Measurements from ENCODE around the gene SLC24A3. TPM values are rescaled to one million over a fixed set of nuclear protein-coding genes. Genes with fewer than 3 reads are reported as not detected.

SLC24A3 gene
- total RNA-seq, 1 experiment from 2014 or later = not detected

DNA sequence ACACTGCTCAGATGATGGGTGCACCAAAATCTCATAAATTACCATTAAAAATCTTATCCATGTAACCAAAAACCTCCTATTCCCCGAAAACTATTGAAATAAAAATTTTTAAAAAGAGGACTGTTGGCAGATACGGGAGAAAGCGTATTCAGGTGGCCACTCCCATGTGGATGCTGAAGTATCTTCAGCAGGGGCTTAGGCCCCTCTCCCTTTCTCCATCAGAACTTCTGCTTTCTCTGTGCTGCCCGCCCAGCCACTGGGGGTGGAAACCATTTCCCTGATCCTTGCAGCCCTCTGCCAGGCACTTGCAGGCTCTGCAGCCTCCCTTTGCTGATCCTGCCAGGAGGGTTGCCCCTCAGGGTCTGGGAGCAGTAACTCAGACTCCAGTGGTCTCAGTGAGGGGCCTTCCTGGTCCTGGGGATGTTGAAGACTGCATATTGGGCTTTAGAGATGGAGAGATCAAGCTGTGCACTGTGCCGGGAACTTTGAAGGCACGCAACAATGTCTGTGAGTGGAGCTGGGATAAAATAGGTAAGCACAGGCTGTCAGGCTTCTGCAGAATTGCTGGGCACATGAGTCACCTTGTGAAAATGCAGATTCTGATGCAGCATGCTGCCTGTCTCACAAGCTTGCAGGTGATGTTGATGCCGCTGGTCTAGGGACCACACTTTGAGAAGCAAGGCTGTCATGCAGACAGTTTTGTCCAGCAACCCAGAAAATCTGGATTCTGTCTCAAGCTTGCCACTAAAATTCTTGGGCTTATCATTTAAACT lies 59.6 kb downstream of the SLC24A3 start:
- no peak for DNase-seq (ENCODE audit: low spot score)

DNA sequence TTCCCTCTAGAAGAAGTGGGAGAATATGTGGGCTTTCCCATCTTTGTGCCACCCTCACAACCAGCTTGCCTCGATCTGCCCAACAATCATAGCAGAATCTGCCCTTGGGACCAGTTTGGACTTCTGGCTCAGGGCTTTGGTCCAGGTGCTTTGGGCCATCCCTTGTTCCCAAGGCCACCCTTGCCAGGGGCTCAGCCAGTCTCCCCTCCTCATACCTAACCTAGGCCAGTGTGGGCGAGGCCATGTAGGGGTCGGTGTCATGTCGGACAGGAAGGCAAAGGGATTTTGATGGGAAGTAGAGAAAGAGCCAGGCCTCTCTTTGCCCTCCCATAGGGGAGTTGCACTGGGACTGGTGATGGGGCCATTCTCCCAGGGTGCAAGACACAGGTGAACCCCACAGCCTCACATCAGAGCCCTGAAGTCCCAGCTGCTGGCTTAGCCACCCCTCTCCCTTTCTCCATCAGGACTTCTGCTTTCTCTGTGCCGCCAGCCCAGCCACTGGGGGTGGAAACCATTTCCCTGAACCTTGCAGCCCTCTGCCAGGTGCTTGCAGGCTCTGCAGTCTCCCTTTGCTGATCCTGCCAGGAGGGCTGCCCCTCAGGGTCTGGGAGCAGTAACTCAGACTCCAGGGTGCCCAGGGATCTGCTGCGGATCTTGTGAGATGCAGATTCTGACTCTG lies 60.7 kb downstream of the SLC24A3 start:
- DNase-seq (ENCODE audit: low spot score) = no peak

DNA sequence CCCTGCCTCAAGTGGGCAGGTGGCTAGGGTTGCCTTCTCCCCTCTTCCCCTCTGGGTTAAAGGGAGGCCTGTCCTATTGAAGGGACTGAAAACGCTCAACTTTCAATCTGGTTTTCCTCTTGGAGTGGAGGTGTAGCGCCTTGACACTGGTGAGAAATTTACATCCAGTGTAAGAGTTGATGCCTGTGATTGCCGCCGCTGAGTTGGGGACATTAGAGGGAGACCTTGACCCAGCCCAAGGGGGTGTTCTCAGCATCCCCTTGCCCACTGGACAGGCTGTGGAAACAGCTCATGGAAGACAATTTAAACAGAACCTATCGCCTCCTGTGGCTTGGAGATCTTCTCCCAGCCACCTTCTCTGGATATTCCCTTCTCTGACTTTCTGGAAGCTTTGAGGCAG lies 61.6 kb downstream of the SLC24A3 start:
- DNase-seq (ENCODE audit: low spot score) = no peak

DNA sequence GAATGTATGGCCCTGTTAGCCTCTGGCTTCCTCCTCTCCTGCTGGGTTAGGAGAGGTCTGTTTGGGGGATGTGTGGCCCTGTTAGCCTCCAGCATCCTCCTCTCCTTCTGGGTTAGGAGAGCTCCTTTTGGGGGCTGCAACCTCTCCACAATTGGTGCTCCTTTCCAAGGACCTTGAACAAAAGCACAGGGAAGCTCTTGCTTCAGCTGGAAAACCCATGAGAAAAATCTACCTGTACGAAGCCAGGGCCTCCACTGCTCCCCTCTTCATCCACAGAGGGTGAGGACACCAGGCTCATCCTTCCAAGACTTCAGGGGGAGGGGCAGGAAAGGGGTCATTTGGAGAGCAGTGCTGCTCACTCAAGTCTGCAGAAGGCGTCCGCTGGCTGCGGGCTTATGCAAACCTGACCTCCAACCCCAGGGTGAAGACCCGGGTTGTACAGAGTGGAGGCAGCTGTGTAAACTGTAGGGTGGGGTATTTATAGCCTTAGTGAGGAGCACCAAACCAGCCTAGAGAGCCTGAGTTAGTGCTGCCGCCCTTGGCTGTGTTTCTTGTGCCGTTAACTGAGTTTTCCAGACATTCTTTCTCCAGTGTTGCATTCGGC lies 62.1 kb downstream of the SLC24A3 start:
- DNase-seq (ENCODE audit: low spot score) = no peak

DNA sequence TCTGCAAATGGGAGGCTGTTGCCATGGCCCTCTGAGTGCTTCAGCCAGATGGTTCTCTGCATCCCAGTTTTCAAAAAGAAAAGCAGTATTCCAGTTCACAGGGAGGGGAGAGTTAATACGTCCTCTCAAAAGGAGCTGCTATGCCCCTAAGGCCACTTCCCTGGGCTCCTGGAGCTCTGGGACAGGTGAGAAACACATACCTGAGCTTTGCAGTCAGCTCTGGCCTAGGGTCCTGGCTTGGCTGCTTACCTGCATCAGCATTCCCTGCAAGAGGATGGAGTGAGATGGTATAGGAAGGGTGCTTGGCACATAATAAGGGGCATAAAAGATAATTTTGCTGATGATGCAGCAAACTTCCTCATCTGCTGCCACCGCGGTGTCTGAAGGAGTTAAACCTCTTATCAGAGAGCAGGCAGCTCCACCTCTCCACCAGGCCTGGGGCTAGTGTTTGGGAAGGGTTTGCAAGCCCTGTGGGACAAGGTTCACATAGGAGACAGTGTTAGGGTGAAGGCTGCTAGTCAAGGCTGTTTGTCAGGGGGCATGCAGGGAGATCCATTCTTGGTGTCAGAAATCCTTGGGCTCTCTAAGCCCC lies 62.7 kb downstream of the SLC24A3 start:
- DNase-seq (ENCODE audit: low spot score) = no peak

DNA sequence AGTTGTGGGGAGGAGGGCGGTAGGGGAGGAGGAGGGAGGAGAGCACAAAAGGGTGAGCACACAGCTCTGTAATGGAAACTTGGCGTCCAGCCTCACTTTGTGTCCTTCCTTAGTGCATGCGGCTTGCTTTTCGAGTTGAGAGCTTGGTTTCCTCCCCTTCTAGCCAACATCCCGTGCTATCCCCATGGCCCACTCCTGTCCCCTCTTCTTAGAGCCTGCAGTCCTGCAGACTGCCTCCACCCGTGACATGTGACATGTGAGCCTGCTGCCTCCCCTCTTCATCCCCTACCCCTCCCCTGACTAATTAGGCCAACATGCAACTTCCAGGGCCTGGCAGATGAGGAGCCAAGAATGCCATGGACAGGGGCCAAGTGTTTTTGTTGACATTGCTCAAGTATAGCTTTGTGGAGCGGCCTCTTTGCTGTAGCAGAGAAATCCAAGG lies 63.2 kb downstream of the SLC24A3 start:
- DNase-seq (ENCODE audit: low spot score) = no peak

DNA sequence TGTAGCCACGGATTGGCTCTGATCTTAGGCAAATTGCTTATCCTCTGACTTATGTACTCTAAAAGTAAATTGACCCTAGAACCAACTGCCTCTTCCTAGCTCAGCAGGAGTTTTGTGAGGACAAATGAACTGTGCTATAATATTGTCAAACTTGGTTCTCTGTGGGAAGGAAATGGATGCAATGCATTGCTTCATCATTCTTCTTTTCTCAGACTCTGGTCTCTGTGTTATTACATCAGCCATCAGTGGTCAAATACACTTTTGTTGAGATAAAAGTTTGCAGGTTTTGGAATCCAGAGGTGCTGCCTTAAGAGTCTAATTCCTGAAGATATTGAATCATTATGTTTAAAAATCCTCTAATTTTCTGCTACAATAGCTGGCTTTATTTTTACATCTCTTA lies 64.9 kb downstream of the SLC24A3 start:
- DNase-seq (ENCODE audit: low spot score) = no peak

DNA sequence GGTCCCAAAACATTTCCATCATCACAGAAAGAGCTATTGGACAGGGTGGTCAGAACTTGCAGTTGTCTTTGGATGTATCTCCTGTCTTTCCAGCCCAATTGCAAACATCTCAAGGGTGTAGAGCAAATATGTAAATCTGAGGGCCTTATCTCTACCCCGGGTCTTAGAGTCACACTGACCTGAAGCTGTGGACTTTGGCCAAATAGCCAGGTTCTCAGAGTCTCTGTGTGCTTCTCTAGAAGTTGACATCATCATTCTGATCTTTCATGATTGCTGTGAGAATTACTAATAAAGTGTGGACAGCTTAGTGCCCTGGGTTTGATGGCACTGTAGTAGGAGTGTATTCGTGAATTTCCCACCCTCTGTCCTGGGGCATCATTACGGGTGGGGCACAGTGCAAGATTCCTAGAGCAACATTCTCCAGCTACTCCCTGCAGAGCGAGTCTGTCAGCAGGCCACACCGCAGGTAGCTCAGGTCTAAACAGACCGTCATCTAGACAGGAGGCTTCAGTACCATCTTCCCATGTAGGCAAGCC lies 71.1 kb downstream of the SLC24A3 start:
- DNase-seq (ENCODE audit: low spot score) = no peak

DNA sequence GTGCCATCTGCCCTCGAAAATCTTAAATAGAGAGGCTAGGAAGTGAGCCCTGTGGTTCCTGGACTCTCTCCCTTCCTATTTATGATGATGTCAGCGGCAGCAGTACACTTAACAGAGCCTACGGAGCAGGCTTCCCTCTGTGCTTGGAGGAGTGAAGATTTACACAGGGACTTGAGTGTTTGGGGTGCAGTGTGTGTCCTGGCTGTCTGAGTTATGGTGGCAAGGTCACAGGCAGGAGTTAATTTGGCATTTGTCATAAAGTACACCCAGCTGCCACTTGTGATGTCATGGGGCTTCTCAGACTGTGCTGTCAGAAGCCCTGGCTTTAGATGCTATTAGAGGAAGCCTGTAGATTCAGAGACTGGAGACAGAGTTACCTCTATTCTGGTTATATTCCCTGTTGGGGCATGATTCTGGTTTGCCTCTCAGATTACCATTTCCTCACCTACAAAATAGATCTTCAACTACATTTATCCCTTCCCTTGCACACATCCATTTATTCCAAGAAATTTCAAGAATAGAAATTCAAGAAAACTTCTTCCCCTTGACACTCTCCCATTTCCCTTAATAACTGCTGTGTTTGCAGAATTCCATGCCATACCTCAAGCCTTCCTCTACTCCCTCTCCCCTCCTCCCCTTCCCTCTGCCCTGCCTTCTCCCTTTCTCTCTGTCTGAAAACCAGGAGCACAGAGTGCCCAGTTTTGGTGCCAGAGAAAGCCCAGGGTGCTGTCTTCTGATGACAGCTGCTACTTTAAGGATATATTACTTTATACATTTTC lies 72.1 kb downstream of the SLC24A3 start:
- no peak for DNase-seq (ENCODE audit: low spot score)

DNA sequence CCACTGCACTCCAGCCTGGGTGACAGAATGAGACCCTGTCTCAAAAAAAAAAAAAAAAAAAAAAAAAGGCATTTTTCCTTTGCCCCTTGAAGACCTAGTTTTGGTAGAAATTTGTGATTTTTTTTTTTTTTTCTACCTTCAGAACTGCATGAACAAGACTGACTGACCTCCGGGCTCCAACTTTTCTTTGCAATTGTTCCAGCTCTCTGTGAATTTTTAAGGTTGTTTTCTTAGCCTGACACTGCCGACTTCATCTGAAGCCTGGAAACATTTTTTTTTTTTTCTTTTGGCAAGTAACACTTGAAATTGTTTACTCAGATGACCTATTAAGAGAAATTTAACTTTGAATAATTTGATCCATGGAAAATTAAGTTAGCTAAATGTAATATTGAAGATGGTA lies 73.0 kb downstream of the SLC24A3 start:
- no peak for DNase-seq (ENCODE audit: low spot score)

DNA sequence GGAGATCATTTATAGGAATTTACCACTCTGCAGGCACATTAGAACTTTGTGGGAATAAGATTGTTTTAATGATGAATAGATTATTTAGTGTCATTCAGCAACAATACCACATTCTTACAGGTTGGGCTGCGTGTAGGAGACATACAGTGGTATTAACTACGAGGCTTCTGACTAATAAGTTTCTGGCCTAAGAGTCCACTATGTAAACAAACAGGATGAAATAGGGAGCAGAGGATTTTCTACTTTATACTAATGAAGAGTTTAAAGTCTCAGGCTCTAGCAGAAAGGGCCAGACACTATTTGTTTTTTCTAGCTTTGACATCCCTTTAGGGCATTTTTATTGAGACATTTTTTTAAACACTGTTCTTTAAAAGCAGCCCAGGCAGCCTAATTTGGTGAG lies 75.6 kb downstream of the SLC24A3 start:
- DNase-seq (ENCODE audit: low spot score) = no peak

DNA sequence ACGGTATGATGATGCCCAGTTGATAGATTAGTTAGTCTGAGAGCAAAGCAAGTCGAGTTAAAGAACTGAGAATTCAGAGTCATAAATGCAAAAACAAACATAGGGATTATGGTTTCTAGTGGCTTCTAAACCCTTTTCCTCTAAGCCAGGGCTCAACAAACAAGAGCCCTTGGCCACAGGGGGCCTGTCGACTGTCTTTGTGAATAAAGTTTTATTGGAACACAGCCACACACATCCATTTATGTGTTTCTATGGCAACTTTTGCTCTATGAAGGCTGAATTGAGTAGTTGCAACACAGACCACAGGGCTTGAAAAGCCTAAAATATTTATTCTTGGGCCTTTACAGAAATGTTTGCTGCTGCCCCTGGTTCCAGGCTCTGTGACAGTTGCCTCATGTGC lies 76.2 kb downstream of the SLC24A3 start:
- no peak for DNase-seq (ENCODE audit: low spot score)

DNA sequence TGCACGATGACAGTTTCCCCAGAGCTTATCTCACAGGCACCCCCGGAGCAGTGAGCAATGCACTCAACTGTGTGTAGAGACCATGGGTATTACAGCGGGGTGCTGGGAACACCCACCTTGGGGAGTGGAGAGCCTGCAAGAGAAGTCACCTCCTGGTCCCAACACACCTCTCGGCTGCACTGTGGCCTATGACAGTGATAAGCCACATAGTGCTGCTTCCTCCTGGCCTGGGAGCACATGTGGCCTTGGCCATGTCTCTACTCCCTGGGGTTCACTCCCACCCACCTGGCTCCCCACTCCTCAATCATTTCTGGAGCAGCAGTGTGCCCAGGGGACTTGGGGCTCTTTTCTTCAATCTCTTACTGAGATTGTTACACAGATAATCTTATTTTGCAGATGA lies 77.0 kb downstream of the SLC24A3 start:
- no peak for DNase-seq (ENCODE audit: low spot score)

DNA sequence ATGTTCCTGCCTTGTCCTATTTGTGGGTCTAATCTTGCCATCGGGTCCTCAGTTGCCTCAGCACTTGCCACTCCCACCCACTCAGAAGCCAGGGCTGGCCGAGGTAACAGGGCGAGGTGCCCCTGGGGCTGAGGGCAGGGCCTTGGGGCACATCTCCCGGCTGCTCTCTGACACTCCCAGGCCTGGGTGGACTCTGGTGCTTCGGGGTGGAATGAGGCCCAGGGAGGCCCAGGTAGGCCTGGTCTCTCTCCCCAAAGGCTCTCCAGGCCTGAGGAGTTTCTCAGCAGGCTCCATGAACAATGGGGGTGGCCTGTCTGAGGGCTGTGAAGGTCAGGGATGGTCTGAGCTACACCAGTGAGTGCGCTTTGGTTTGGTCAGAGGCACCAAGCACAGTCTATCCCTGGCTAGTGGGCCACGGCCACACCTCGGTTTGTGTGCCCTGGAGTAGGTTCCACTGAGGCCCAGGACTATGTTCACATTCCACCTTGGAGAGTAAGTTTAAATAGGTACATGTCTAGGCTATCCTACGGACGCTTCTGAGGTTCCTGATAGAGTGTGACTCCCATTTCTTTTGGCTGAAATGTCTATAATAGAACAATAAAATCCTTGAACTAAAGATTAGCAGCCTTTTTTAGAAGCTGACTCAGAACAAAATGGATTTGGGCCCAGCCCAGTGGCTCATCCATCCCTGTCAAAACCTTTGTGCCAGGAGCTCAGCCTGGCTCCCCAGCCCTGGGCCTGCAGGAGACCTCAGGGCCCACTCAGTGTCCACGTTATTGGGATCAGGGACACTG lies 78.8 kb downstream of the SLC24A3 start:
- no peak for DNase-seq (ENCODE audit: low spot score)

DNA sequence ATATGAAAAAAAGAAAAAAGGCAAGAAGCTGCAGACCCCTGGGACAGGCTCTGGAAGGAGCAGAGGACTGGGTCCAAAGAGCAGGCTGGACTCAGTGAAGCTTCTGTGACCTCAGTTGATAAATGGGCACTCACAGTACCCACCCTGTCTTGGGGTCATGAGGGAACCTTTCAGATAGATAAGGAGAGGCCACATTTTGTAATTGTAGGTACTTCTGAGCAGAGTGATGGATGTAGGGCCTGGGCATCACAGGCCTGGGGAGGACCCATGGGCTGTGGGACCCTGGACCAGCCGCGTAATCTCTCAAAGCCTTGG lies 79.3 kb downstream of the SLC24A3 start:
- DNase-seq (ENCODE audit: low spot score) = no peak

DNA sequence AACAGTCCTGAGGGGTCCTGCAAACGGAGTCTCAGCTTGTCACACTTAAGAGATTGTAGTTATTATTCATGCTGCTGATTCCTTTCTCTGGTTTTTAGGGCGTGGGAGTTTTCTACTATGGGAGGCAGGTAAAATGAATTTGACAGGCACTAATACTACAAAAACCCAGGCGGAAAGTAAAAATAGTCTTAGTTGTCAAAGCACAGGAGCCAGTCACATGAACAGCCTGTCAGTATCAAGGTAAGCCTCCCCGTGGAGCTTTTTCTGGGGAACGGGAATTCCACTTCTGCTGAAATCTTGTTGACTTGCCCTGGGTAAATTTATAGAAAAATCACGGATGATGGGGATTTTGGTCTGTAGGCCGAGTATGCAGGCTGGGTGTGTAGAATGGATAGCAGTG lies 79.8 kb downstream of the SLC24A3 start:
- DNase-seq (ENCODE audit: low spot score) = no peak

DNA sequence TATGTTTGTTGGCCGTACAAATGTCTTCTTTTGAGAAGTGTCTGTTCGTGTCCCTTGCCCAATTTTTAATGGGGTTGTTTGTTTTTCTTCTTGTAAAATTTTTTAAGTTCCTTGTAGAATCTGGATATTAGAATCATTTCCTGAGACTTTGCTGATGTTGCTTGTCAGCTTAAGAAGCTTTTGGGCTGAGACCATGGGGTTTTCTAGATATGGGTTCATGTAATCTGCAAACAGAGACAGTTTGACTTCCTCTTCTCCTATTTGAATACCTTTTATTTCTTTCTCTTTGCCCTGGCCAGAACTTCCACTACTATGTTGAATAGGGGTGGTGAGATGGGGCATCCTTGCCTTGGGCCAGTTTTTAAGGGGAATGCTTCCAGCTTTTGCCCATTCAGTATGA lies 82.6 kb downstream of the SLC24A3 start:
- DNase-seq (ENCODE audit: low spot score) = no peak

DNA sequence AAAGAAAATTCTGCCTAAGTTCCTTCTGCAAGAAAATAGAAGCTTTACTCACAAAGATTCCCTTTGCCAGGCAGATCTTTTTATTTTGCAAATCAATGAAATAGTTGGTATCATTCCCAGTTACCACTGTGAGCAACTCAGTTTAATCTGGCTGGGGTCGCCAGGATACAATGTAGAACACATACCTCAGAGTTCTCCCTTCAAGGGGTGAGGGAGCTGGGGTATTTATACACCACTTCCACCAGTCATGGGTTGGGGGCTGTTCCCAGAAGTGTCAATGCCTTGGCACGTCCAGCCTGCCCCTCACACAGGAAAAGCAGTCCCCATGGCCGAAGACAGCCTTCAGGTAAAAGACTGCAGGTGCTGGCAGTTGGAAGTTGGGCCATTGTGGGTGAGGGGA lies 86.2 kb downstream of the SLC24A3 start:
- no peak for DNase-seq (ENCODE audit: low spot score)

DNA sequence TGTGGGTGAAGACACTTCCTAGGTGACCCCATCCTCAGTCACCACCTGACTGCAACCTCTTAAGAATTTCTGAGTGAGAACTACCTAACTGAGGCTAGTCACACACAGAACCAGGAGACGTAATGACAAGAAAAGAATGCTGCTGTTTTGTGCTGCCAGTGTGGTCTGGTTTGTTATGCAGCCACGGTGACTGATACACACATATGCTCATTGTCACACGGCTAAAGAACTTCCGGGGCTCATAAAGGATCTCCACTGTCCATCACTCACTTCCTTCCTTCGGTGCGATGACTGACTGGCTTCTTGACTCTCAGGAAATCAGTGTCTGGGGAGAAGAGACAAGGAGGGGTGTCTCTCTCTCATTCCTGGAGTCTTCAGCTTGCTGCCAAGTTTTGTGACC lies 88.0 kb downstream of the SLC24A3 start:
- no peak for DNase-seq (ENCODE audit: low spot score)

DNA sequence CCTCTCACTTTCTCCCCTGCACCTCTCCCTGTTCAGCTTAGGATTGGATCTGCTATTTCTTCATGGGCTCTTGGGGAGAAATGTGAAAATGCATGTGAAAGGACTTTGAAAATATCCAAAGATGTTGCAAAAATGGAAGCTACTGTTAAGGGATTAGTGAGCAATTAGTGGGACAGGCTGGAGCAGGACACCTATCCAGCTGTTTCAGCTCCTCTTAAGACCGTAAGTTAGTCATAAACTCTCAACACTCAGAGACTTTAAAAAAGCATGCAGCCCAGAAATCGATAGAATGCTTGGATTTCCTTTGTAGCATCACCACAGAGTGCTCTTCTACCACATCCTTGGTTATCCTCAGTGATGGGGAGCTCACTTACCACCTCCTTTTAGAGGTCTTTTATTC lies 88.7 kb downstream of the SLC24A3 start:
- DNase-seq (ENCODE audit: low spot score) = no peak

DNA sequence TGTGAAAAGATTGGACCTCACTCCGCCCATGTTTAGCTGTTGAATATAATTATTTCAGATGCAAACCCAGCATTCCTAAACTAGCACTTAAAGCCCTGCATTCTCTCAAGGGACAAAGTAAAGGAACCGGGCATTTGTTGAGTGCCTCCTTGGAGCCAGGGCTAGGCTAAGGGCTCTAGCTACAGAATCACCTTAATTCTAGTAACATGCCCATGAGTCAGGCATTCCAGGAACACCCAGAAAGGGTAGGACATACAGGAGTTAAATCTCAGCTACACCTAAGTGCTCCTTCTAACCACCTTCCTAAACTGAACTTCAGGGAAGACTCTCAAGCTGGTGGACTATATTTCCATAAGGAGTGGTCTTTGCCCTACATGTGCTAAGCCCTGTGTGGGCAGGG lies 89.4 kb downstream of the SLC24A3 start:
- DNase-seq (ENCODE audit: low spot score) = no peak

Data from A172 (cell line).